ENCODE measurements around the gene NPR2.

NPR2 gene

GRCh38 chr9:35766997-35767396 is 24.4 kb upstream of the NPR2 start:
- no peak for DNase-seq

- no peak for DNase-seq
These were observed 23.9 kb upstream of the NPR2 start for GRCh38 chr9:35767458-35767857.

GRCh38 chr9:35769763-35770162 is 21.6 kb upstream of the NPR2 start:
- DNase-seq = no peak

GRCh38 chr9:35771075-35771433 is 20.3 kb upstream of the NPR2 start:
- DNase-seq = no peak

GRCh38 chr9:35771534-35771933 is 19.9 kb upstream of the NPR2 start:
- DNase-seq = no peak

GRCh38 chr9:35771943-35772342 is 19.4 kb upstream of the NPR2 start:
- no peak for DNase-seq

GRCh38 chr9:35774907-35775635 is 16.3 kb upstream of the NPR2 start:
- no peak for DNase-seq

GRCh38 chr9:35776018-35776417 is 15.4 kb upstream of the NPR2 start:
- no peak for DNase-seq

- DNase-seq = no peak
These were observed 12.9 kb upstream of the NPR2 start for GRCh38 chr9:35778496-35778895.

GRCh38 chr9:35781066-35781465 is 10.3 kb upstream of the NPR2 start:
- DNase-seq = no peak

GRCh38 chr9:35783418-35783817 is 8.0 kb upstream of the NPR2 start:
- no peak for DNase-seq

GRCh38 chr9:35789541-35789940 is 1.9 kb upstream of the NPR2 start:
- DNase-seq = no peak

GRCh38 chr9:35790025-35790384 is 1.4 kb upstream of the NPR2 start:
- DNase-seq = no peak

GRCh38 chr9:35790385-35791296 is 750 bp upstream of the NPR2 start:
- peak; percentile 49 for DNase-seq

- no peak for DNase-seq
These were observed 828 bp downstream of the NPR2 start for GRCh38 chr9:35792024-35792813.

- no peak for DNase-seq
These were observed 1.4 kb downstream of the NPR2 start for GRCh38 chr9:35792826-35793225.

GRCh38 chr9:35793461-35793860 is 2.1 kb downstream of the NPR2 start:
- DNase-seq = no peak

GRCh38 chr9:35795695-35796094 is 4.3 kb downstream of the NPR2 start:
- no peak for DNase-seq

- DNase-seq = no peak
These were observed 6.1 kb downstream of the NPR2 start for GRCh38 chr9:35797311-35798109.

GRCh38 chr9:35798658-35799374 is 7.4 kb downstream of the NPR2 start:
- DNase-seq = no peak

GRCh38 chr9:35800530-35800929 is 9.1 kb downstream of the NPR2 start:
- DNase-seq = no peak

Measured in T-helper 9 cell (primary cell).